Left renal cortex interstitium (tissue), 4 donors: ENCODE results near the gene FIGNL2. TPM values are rescaled to one million over a fixed set of nuclear protein-coding genes. Genes with fewer than 3 reads are reported as not detected.

Experiments
- DNase-seq, 4 donors: peaks; one replicate each; pipeline ENCODE4 v3.0.0-alpha.2; 2013; ENCODE audit warnings: low read depth in 4 of 4, low spot score in 2 of 4, missing footprints in 1 of 4
- polyA plus RNA-seq, 4 donors: library from polyadenylated mRNA; unstranded; fragments of 120-200 nt; gene quantifications; one replicate each; pipeline ENCODE4 v1.2.1, GENCODE V29; 2013; ENCODE audit not compliant: insufficient read length in 4 of 4

Gene FIGNL2
- polyA plus RNA-seq, 4 donors: 2.3 to 7.1 (median 5.2) TPM

GRCh38 chr12:51777973-51778372, 70.5 kb downstream of the FIGNL2 start:
- DNase-seq: no peak

- no peak for DNase-seq
Measured at GRCh38 chr12:51777457-51777856, 71.1 kb downstream of the FIGNL2 start.

GRCh38 chr12:51774933-51775332, 73.6 kb downstream of the FIGNL2 start:
- no peak for DNase-seq

DNA sequence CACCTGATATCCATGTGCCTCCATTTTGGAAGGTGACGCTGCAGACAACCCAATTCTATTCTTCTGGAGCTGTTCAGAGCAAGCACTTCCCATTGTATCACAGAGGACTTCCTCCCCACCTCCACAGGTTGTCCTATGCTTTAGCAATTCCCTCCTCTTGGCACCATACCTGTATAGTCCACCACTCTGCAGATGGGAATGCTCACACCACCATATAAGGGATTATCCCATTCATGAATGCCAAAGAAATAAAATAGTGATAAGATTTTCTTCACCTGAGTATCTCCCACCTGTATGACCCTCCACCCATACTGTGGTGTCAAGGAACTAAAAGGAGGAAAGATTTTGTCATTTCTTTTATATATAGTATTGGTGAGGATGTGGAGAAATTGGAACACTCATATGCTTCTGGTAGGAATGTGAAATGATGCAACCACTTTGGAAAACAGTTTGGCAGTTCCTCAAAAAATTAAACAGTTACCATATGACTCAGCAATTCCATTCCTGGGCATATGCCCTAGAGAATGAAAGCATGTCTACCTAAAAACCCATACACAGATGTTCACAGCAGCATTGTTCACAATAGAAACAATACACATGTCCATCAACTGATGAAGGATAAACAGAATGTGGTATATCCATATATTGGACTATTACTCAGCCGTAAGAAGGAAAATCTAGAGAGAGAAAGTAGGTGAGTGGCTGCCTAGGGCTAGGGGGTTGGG, 75.2 kb downstream of the FIGNL2 start:
- DNase-seq: no peak

DNA sequence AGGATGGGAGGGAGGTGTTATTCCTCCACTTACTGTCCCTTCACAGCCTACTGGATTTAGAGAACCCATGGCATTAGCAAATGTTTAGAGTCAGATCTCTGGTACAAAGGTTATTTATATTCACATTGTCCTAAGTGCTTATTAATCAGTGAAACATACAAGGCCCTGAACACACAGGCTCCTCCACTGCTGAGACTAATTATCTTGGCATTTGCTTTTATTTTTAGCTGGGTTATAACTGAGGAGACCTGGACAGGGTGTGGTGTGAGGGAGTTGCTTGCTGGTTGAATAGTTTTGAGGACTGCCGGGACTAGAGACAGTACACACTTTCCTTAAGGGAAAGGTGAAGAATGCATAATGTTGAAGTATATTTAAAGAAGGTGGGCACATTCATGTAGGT, 77.5 kb downstream of the FIGNL2 start:
- no peak for DNase-seq

Other genes with a start within 250 kb of the FIGNL2 start
- gene ANKRD33, start 39.4 kb upstream of the FIGNL2 start, polyA plus RNA-seq: under 1 TPM; 0.21 to 0.48 (median 0.28) TPM
- gene ACVRL1, start 58.8 kb upstream of the FIGNL2 start, polyA plus RNA-seq: 10 to 100 TPM; 29.8 to 41.5 (median 35.7) TPM
- 10 to 100 TPM; 53.1 to 62.0 (median 55.7) TPM for gene ACVR1B, start 103.0 kb upstream of the FIGNL2 start, polyA plus RNA-seq
- 10 to 100 TPM; 15.6 to 22.3 (median 19.4) TPM for gene TAMALIN, start 158.2 kb upstream of the FIGNL2 start, polyA plus RNA-seq
- gene NR4A1, start 202.7 kb upstream of the FIGNL2 start, polyA plus RNA-seq: 10 to 100 TPM in 3 of 4 donors, 1 to 10 TPM in 1; 8.9 to 40.7 (median 18.3) TPM
- 10 to 100 TPM; 24.8 to 31.0 (median 28.3) TPM for gene ATG101, start 221.3 kb upstream of the FIGNL2 start, polyA plus RNA-seq
- gene SMIM41, start 231.0 kb upstream of the FIGNL2 start, polyA plus RNA-seq: under 1 TPM; 0.27 to 0.70 (median 0.41) TPM